GM12873 (cell line): ENCODE data around the gene PGM2.

Experiments used
- TF ChIP-seq, protein P1 (sequence below): IDR thresholded peaks from 2 replicates; pipeline ENCODE4 v1.5.1; 2012; ENCODE audit warnings: low read depth, mild to moderate bottlenecking, moderate library complexity, low read length, control low read depth; ENCODE audit not compliant: insufficient read depth; ENCODE audit errors: missing control alignments

The PGM2 gene

DNA sequence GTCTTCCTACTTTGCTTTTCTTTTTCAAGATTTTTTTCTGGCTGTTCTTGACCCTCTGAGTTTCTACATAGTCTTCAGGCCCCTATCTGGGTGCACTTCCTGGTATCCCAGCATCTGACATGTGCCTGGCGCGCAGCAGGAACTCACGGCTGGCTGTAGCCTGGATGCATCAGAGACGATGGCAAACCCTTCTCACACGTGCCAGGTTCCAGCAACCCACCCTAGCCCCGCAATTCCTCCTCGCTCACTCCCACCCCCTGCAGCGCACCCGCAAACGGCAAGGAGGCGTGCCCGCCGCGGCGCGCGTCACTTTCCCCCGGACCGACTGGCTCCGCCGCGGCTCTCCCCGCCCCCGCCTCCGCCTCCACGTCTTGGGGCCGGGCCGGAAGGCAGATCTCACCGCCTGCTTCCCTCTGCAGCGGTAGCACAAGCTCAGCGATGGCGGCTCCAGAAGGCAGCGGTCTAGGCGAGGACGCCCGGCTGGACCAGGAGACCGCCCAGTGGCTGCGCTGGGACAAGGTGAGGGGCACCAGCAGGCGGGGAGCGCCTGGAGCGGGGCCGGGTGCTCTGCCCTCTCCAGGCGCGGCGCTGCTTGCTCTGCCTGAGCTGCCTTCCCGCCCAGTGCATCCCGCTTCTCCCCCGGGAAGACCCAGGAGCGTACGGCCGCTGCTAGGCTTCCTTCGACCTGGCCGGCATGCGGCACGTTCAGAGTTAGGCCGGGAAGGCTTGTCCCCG is at the start of gene PGM2:
TSS of gene PGM2 (plus strand) at position 392 of the 735 bp plus-strand sequence. CDS start at position 439, 47 bp downstream.
- TF ChIP-seq, protein P1, sequence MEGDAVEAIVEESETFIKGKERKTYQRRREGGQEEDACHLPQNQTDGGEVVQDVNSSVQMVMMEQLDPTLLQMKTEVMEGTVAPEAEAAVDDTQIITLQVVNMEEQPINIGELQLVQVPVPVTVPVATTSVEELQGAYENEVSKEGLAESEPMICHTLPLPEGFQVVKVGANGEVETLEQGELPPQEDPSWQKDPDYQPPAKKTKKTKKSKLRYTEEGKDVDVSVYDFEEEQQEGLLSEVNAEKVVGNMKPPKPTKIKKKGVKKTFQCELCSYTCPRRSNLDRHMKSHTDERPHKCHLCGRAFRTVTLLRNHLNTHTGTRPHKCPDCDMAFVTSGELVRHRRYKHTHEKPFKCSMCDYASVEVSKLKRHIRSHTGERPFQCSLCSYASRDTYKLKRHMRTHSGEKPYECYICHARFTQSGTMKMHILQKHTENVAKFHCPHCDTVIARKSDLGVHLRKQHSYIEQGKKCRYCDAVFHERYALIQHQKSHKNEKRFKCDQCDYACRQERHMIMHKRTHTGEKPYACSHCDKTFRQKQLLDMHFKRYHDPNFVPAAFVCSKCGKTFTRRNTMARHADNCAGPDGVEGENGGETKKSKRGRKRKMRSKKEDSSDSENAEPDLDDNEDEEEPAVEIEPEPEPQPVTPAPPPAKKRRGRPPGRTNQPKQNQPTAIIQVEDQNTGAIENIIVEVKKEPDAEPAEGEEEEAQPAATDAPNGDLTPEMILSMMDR = no peak

DNA sequence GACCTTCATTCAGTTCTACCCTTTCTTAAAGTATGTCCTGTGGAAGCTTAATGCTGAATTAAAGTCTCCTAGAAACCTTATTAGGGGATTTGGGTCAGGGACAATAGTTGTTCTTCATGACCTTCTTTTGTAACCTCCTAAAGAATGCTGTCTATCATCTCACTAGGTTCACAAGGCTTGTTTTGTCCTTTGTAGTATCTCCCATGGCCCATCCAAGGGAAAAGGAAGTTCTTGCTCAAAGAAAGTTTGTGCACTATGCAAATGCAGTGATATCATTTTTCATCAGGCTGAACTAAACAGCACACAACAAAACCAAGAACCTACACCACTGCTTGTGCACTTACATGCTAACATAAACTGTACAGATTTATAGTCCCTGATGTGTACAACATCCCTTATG is 46.6 kb upstream of the PGM2 start:
- TF ChIP-seq, protein P1 = no peak

DNA sequence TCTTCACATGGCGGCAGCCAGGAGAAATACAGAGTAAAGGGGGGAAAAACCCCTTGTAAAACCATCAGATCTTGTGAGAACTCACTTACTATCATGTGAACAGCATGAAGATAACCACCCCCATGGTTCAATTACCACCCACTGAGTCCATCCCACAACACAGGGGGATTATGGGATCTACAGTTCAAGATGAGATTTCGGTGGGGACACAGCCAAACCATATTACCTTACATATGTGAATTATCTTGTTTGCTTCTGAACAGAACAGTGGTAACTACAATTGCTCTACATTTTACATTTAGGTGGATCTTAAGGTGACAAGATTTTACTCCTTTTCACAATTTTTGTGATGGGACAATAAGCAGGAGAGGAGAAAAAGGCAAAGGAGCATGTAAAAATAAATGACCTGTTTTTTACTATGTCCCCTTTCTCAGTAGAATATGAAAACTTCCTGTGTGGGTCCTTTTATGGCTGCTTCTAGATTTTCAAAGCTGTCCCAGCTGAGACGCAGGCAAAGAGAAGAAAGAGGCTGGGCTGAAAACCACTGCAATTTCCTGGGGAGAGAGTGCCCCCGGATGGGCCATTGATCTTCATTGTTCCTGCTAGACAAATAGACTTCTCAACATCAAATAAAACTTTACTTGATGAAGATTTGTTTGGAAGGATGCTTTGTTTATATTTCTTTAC is 45.9 kb upstream of the PGM2 start:
- TF ChIP-seq, protein P1 = peak; percentile 5

DNA sequence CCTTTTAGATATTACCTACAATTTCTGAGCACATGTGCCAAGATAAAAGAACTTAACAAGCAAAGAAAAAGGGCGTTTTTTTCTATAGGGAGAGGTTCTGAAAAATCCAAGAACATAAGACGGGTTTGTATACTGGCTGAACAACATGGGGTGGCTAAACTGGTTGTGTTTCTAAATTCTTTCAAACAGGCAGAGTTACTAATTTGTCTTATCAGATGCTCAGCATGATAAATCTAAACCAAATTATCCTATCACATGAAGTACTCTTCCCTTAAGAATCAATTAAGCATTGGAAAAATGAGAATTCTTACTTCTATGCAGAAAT is 45.4 kb upstream of the PGM2 start:
- TF ChIP-seq, protein P1 = no peak

DNA sequence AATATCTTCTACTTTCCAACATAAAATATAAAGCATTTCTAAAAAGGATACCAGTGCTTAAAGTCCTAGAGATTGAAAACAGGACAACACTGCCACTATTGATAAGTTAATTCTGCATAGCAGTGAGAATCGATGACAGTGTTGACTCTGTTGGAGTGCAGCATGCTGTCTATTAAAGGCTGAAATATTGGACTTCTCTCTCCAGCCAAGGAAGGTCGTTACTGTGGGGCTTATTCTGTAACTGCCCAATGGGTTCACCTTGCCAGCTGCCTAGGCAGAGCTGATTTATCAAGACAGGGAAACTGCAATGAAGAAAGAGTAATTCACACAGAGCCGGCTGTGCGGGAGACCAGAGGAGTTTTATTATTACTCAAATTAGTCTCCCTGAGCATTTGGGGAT is 37.7 kb upstream of the PGM2 start:
- TF ChIP-seq, protein P1 = no peak

DNA sequence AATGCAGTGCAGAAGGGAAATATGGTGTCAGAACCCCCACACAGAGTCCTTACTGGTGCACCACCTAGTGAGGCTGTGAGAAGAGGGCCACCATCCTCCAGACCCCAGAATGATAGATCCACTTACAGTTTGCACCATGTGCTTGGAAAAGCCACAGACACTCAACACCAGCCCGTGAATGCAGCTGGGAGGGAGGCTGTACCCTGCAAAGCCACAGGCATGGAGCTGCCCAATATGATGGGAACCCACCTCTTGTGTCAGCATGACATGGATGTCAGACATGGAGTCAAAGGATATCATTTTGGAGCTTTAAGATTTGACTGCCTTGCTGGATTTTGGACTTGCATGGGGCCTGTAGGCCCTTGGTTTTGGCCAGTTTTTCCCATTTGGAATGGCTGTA is 34.2 kb upstream of the PGM2 start:
- TF ChIP-seq, protein P1 = no peak

DNA sequence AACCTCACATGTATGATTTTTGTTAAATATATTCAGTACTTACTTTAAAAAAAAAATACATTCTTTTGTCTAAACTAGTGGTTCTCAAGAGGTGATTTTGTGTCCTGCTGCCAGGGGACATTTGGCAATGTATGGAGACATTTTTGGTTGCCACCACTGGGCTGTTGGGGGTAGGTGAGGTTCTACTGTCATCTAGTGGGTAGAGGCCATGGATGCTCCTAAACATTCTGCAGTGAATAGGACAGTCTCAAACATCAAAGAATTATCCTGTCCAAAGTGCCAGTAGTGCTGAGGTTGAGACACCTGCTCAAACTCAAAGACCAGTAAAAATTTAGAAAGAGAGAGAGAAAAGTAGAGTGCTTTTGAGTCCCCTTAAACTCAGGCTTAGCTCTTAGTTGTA is 32.9 kb upstream of the PGM2 start:
- TF ChIP-seq, protein P1 = peak; percentile 73
